GM10266 (cell line): Measurements from ENCODE around the gene STPG3.

Experiments
- DNase-seq: peaks from one replicate; pipeline ENCODE4 v3.0.0; 2012; ENCODE audit errors: extremely low spot score
- TF ChIP-seq, protein P1 (sequence below): IDR thresholded peaks from 2 replicates; pipeline ENCODE4 v1.5.1; 2012; ENCODE audit warnings: mild to moderate bottlenecking, low read depth; ENCODE audit not compliant: control insufficient read depth, insufficient read depth; ENCODE audit errors: missing control alignments

STPG3 gene

DNA sequence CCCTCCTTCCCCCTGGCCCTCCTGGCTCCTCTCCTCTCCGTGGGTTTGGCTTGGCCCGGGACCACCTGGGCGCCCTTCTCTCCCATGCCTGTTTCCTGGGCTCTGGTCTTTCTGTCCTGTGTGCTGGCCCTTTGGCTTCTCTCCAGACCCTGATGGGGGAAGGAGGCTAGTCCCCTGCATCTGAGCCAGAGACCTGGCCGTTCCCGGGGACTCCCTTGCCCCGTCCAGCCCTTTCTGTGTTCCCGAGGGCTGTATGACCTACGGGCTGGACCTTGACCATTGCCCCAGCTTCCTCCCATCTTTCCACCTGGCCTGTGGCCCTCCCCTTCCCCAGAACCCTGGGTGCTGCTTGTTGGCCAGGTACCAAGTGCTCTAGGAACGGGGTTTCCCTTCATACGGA lies 12.4 kb downstream of the STPG3 start:
- TF ChIP-seq, protein P1, sequence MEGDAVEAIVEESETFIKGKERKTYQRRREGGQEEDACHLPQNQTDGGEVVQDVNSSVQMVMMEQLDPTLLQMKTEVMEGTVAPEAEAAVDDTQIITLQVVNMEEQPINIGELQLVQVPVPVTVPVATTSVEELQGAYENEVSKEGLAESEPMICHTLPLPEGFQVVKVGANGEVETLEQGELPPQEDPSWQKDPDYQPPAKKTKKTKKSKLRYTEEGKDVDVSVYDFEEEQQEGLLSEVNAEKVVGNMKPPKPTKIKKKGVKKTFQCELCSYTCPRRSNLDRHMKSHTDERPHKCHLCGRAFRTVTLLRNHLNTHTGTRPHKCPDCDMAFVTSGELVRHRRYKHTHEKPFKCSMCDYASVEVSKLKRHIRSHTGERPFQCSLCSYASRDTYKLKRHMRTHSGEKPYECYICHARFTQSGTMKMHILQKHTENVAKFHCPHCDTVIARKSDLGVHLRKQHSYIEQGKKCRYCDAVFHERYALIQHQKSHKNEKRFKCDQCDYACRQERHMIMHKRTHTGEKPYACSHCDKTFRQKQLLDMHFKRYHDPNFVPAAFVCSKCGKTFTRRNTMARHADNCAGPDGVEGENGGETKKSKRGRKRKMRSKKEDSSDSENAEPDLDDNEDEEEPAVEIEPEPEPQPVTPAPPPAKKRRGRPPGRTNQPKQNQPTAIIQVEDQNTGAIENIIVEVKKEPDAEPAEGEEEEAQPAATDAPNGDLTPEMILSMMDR, result no peak
- no peak for DNase-seq

DNA sequence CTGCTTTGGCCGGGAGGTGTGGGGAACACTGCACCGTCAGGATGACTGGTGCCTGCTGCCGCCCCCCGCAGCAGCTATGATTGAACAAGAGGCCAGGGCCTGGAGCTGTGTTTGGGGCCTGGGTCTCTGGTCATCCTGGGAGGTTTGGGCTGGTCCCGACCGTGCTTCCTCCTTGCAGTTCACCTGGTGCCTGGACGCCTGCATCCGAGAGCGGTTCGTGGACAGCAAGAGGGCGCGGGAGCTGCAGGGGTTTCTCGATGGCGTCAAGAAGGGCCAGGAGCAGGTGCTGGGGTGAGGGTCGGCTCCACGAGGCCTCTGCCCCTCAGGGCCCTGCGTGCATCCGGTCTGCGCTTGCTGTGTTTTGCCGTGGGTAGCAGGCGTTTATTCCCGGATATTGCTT lies 13.0 kb downstream of the STPG3 start:
- TF ChIP-seq, protein P1, result no peak
- no peak for DNase-seq

DNA sequence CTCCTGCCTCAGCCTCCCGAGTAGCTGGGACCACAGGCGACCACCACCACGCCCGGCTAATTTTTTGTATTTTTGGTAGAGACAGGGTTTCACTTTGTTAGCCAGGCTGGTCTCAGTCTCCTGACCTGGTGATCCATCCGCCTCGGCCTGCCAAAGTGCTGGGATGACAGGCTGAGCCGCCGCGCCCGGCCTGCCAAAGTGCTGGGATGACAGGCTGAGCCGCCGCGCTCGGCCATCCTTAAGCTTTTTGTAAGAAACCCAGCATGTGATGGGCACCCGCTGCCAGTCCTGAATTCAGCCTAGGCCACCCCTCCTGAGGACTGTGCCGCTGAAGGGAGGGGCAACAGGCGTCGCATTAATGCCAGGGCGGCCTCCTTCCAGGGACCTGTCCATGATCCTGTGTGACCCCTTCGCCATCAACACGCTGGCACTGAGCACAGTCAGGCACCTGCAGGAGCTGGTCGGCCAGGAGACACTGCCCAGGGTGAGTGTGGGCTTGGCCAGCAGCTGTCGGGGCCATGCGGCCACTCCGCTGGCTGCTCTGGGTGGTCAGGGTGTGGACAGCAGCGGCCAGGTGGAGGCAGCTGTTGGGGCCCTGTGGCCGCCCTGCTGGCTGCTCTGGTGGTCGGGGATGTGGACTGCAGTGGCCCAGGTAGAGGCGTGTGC lies 14.5 kb downstream of the STPG3 start:
- DNase-seq, result no peak
- TF ChIP-seq, protein P1, result no peak

DNA sequence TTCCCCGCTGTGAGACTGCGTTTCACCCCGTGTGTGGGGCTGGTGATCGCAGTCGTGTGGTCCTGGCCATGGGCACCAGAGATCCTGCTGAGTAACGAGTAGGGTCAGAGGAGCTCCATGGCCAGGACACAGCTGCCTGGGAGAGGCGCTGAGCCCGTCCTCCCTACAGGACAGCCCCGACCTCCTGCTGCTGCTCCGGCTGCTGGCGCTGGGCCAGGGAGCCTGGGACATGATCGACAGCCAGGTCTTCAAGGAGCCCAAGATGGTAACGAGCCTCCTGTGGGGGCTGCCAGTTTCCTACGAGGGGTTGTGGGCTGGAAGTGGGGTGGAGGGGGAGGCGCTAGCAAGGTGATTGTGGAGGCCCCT lies 15.1 kb downstream of the STPG3 start:
- TF ChIP-seq, protein P1, result no peak
- no peak for DNase-seq

DNA sequence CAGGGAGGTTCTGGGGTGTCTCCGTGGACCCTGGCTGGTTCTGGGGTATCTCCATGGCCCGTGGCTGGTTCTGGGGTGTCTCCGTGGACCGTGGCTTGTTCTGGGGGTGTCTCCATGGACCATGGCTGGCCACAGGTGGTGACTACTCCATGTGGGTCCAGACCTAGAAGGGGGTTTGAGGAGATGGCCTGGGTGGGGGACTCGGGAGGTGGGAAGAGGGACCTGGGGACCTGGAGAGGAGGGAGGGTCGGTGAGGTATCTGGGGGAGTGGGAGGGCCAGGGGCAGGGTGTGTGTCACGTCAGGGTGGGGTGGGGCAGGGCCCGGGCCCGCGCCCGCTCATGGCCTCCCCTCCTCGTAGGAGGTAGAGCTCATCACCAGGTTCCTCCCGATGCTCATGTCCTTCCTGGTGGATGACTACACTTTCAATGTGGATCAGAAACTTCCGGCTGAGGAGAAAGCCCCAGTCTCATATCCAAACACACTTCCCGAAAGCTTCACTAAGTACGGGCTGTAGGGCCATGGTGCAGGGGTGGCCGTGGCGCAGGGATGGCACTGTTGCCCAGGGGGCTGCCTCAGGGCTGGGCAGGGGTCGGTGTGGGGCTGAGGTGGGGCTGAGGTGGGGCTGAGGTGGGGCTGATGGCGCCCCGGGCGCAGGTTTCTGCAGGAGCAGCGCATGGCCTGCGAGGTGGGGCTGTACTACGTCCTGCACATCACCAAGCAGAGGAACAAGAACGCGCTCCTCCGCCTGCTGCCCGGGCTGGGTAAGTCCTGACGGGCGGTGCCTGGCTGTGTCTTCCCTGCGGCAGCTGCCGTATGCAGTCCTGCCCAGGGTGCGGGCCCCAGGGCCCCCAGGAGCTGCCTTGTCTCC lies 15.7 kb downstream of the STPG3 start:
- TF ChIP-seq, protein P1, result no peak
- no peak for DNase-seq

DNA sequence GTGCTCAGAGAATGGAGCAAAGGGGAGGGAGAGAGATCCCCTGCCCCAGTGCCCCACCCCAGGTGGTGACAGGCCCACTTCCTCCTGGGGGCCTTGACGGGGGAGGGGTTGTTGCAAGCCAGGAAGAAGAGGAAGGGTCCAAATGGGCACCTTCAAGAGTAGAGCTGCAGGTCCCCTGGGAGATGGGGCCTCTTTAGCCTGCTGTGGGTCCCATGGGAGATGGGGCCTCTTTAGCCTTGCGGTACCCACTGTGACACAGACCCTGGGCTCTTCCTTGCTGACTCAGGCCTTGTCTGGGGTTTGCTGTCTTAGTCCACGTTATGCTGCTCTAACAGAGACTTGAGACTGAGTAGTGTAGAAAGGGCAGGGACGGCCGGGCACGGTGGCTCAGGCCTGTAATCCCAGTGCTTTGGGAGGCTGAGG lies 16.9 kb downstream of the STPG3 start:
- DNase-seq, result no peak
- TF ChIP-seq, protein P1, result no peak
